Epithelial cell of esophagus (primary cell): Measurements from ENCODE around the gene LRRC10.

ENCODE experiments used
- DNase-seq: peaks from one replicate; pipeline ENCODE4 v3.0.0; 2010; ENCODE audit warnings: low read depth
- H3K4me3 ChIP-seq: 2 replicates; pipeline ENCODE4 v1.5.1; 2011; ENCODE audit warnings: mild to moderate bottlenecking, low read length, control low read depth
- CTCF ChIP-seq: IDR thresholded peaks from 2 replicates; pipeline ENCODE4 v1.5.1; 2011; ENCODE audit warnings: low read depth, mild to moderate bottlenecking, low read length, control low read depth, inconsistent platforms; ENCODE audit not compliant: insufficient read depth; ENCODE audit errors: missing control alignments

Gene LRRC10

GRCh38 chr12:69585189-69586062 is 25.3 kb downstream of the LRRC10 start, which contains the start of gene CCT2:
CCT2 (plus strand) TSS chr12:69585459; CDS start chr12:69585522, 63 bp downstream.
- DNase-seq, result peak; percentile 95
- peak; percentile 31 for TF ChIP-seq CTCF

GRCh38 chr12:69583203-69583602 is 27.5 kb downstream of the LRRC10 start:
- DNase-seq, result peak; percentile 38
- H3K4me3 ChIP-seq, result no peak overlapping the region
- TF ChIP-seq CTCF, result peak; percentile 27

More at GRCh38 chr12:69585189-69586062, 25.3 kb downstream of the LRRC10 start, which contains the start of gene CCT2:
- peak within 1 kb of the TSS; percentile 99 for H3K4me3 ChIP-seq

GRCh38 chr12:69580074-69580473 is 30.6 kb downstream of the LRRC10 start:
- DNase-seq, result no peak
- no peak for TF ChIP-seq CTCF
- H3K4me3 ChIP-seq, result no peak overlapping the region

- no peak for TF ChIP-seq CTCF
- H3K4me3 ChIP-seq, result no peak overlapping the region
- no peak for DNase-seq
Observed at GRCh38 chr12:69579029-69579428, 31.7 kb downstream of the LRRC10 start.

GRCh38 chr12:69578283-69578682 is 32.4 kb downstream of the LRRC10 start:
- TF ChIP-seq CTCF, result no peak
- no peak overlapping the region for H3K4me3 ChIP-seq
- DNase-seq, result no peak

GRCh38 chr12:69575346-69575745 is 35.4 kb downstream of the LRRC10 start:
- no peak for TF ChIP-seq CTCF
- DNase-seq, result no peak
- H3K4me3 ChIP-seq, result no peak overlapping the region
